ENCODE data around the gene JAG1.

- TF ChIP-seq CTCF (IDR thresholded peaks at IDR 0.05) (no peak), POLR2A (IDR thresholded peaks at IDR 0.05) (peak; percentile 43 to 45)
These were observed 1.1 kb downstream of the JAG1 start for GRCh38 chr20:10672624-10673127.
